Measurements from ENCODE around the gene RNPC3.

Gene RNPC3

DNA sequence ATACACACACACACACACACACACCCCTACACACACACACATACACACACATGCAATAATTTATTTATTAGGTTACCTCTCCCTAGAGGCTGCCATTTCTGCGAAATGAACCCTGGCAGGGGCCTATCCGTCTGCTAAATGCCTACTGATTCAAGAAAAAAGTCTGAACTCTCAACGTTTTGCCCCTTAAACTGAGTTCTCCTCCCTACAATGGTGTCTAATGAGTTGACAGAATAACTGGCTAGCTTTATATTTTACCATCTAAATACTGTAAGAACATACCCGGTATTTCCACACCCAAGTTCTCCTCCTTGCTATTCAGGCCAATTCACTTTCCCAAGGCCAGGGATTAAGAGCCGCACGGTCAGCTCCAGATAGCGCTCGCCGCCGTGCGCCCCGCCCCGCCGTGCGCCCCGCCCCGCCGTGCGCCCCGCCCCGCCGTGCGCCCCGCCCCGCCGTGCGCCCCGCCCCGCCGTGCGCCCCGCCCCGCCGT, 339 bp upstream of the RNPC3 start:
- no peaks in the 10 kb centered on the region for H3K27me3 ChIP-seq (ENCODE audit: insufficient read depth, poor library complexity, severe bottlenecking)
- TF ChIP-seq, protein P1, sequence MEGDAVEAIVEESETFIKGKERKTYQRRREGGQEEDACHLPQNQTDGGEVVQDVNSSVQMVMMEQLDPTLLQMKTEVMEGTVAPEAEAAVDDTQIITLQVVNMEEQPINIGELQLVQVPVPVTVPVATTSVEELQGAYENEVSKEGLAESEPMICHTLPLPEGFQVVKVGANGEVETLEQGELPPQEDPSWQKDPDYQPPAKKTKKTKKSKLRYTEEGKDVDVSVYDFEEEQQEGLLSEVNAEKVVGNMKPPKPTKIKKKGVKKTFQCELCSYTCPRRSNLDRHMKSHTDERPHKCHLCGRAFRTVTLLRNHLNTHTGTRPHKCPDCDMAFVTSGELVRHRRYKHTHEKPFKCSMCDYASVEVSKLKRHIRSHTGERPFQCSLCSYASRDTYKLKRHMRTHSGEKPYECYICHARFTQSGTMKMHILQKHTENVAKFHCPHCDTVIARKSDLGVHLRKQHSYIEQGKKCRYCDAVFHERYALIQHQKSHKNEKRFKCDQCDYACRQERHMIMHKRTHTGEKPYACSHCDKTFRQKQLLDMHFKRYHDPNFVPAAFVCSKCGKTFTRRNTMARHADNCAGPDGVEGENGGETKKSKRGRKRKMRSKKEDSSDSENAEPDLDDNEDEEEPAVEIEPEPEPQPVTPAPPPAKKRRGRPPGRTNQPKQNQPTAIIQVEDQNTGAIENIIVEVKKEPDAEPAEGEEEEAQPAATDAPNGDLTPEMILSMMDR (IDR thresholded peaks at IDR 0.05; ENCODE audit: insufficient read depth, low read length): no peak
- TF ChIP-seq, protein P2, sequence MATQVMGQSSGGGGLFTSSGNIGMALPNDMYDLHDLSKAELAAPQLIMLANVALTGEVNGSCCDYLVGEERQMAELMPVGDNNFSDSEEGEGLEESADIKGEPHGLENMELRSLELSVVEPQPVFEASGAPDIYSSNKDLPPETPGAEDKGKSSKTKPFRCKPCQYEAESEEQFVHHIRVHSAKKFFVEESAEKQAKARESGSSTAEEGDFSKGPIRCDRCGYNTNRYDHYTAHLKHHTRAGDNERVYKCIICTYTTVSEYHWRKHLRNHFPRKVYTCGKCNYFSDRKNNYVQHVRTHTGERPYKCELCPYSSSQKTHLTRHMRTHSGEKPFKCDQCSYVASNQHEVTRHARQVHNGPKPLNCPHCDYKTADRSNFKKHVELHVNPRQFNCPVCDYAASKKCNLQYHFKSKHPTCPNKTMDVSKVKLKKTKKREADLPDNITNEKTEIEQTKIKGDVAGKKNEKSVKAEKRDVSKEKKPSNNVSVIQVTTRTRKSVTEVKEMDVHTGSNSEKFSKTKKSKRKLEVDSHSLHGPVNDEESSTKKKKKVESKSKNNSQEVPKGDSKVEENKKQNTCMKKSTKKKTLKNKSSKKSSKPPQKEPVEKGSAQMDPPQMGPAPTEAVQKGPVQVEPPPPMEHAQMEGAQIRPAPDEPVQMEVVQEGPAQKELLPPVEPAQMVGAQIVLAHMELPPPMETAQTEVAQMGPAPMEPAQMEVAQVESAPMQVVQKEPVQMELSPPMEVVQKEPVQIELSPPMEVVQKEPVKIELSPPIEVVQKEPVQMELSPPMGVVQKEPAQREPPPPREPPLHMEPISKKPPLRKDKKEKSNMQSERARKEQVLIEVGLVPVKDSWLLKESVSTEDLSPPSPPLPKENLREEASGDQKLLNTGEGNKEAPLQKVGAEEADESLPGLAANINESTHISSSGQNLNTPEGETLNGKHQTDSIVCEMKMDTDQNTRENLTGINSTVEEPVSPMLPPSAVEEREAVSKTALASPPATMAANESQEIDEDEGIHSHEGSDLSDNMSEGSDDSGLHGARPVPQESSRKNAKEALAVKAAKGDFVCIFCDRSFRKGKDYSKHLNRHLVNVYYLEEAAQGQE (IDR thresholded peaks at IDR 0.05; ENCODE audit: insufficient replicate concordance, low read depth): no peak
- TF ChIP-seq POLR2AphosphoS5 (IDR thresholded peaks at IDR 0.05; ENCODE audit: low read depth) (no peak), GABPA (IDR thresholded peaks at IDR 0.05; ENCODE audit: low read depth) (no peak), SPI1 (IDR thresholded peaks at IDR 0.05; ENCODE audit: borderline replicate concordance, low read depth) (no peak)
- DNase-seq (ENCODE audit: low read depth in 1 of 2, low spot score in 1 of 2): peak in 1 of 2 experiments; percentile 11
- H3K27ac ChIP-seq (replicated peaks): no peak overlapping the region
- peak overlapping the region; percentile 39 for H3K4me3 ChIP-seq (replicated peaks; ENCODE audit: insufficient read depth, low read length)

DNA sequence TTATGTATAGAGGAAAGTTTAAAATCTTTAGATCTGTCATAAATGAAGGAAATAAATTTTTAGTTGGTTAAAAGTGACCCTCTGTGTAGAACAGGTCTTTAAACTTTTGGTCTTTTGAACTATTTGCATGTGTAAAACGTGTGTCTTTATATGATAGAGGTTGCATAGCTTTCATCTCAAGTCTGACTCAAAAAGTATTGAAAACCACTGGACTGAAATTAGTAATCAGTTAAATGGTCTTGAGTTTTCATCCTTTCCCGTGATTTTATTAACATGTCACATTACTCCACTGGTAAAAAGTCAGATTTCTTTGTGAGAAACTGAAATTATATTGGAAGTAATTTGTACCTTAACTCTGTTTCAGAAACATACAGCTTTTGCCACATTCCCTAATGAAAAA, 1.8 kb downstream of the RNPC3 start:
- no peak for DNase-seq (ENCODE audit: low read depth in 1 of 2, low spot score in 1 of 2)
- H3K27me3 ChIP-seq (ENCODE audit: insufficient read depth, poor library complexity, severe bottlenecking): no peaks in the 10 kb centered on the region
- H3K4me3 ChIP-seq (replicated peaks; ENCODE audit: insufficient read depth, low read length): no peak overlapping the region; the same call in 1 of the 2 replicates
- TF ChIP-seq, protein P1 (IDR thresholded peaks at IDR 0.05; ENCODE audit: insufficient read depth, low read length): no peak
- no peak for TF ChIP-seq POLR2AphosphoS5 (IDR thresholded peaks at IDR 0.05; ENCODE audit: low read depth)
- TF ChIP-seq SPI1 (IDR thresholded peaks at IDR 0.05; ENCODE audit: borderline replicate concordance, low read depth): no peak
- no peak for TF ChIP-seq GABPA (IDR thresholded peaks at IDR 0.05; ENCODE audit: low read depth)
- TF ChIP-seq, protein P2 (IDR thresholded peaks at IDR 0.05; ENCODE audit: insufficient replicate concordance, low read depth): no peak
- no peak overlapping the region for H3K27ac ChIP-seq (replicated peaks)

DNA sequence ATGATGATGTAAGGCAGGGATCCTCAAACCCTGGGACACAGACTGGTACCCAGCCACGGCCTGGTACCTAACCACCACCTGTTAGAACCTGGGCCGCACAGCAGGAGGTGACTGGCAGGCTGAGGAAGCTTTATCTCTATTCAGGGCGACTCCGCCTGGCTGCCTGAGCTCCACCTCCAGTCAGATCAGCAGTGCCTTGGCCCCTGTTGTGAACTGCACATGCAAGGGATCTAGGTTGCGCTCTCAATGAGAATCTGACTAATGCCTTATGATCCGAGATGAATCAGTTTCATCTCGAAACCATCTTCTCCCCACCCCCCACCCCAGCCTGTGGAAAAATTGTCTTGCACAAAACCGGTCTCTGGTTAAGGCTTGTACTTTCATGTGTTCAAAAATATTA, 4.2 kb downstream of the RNPC3 start:
- Histone ChIP-seq H3K4me3 (replicated peaks; ENCODE audit: insufficient read depth, low read length) (no peak overlapping the region), H3K27me3 (ENCODE audit: insufficient read depth, poor library complexity, severe bottlenecking) (no peaks in the 10 kb centered on the region), H3K27ac (replicated peaks) (no peak overlapping the region)
- TF ChIP-seq, protein P1 (IDR thresholded peaks at IDR 0.05; ENCODE audit: insufficient read depth, low read length): no peak
- TF ChIP-seq, protein P2 (IDR thresholded peaks at IDR 0.05; ENCODE audit: insufficient replicate concordance, low read depth): no peak
- TF ChIP-seq SPI1 (IDR thresholded peaks at IDR 0.05; ENCODE audit: borderline replicate concordance, low read depth) (no peak), GABPA (IDR thresholded peaks at IDR 0.05; ENCODE audit: low read depth) (no peak), POLR2AphosphoS5 (IDR thresholded peaks at IDR 0.05; ENCODE audit: low read depth) (no peak)
- DNase-seq (ENCODE audit: low read depth in 1 of 2, low spot score in 1 of 2): no peak
